K562 (cell line): Measurements from ENCODE around the gene DLGAP5. TPM values are rescaled to one million over a fixed set of nuclear protein-coding genes. Genes with fewer than 3 reads are reported as not detected.

Experiments
- ATAC-seq: fragments of 200-7000 bp; cut with Tn5 transposase; 3 replicates; pipeline ENCODE4 v1.9.1; 2020; ENCODE audit warnings: moderate library complexity
- BruUV-seq: library from RNA; stranded (reverse); fragments of 400-500 nt; replicated peaks from 2 replicates; lab custom pipeline; 2021; lab: Mats Ljungman, UMichigan
- CTCF ChIA-PET: fragments of 300-600 bp; formaldehyde crosslinking; extraction: SDS; loops from one replicate; lab custom pipeline; 2021; ENCODE audit warnings: low intra/inter-chr PET ratio; lab: Yijun Ruan, JAX
- POLR2A ChIA-PET: fragments of 300-600, 350-650 bp; sonication (Branson Sonifier 250); formaldehyde crosslinking; extraction: SDS; loops from one replicate; lab custom pipeline; 2021; ENCODE audit warnings: antibody characterized with exemption, inconsistent platforms; lab: Yijun Ruan, JAX
- DNase-seq, 4 experiments: peaks; one replicate each; pipeline versions ENCODE4 v3.0.0 to v3.0.0-alpha.2; 2011 to 2018; ENCODE audit warnings: low spot score in 3 of 4, mixed read lengths in 3 of 4; ENCODE audit errors: extremely low read depth in 1 of 4
- FAIRE-seq: peaks from 2 replicates; lab custom pipeline; 2011; peaks lifted over from hg19 to GRCh38; lab: Jason Lieb, UNC
- H2AFZ ChIP-seq: 2 replicates; pipeline ENCODE4 v1.6.0; 2011; ENCODE audit warnings: low read depth, low read length, control low read depth, inconsistent platforms
- H3K27ac ChIP-seq: fragments of 200-600 bp; 3 replicates; pipeline ENCODE4 v1.8.0; 2011; ENCODE audit warnings: low read depth, mild to moderate bottlenecking, control low read depth, inconsistent platforms, low read length, moderate library complexity, mixed read lengths; ENCODE audit errors: extremely low read depth
- H3K27me3 ChIP-seq, 2 experiments: fragments of 300-600 bp in 1 of 2; 2 replicates in 1 of 2; 3 replicates in 1 of 2; pipeline versions ENCODE4 v1.6.0 to v1.8.0; 2011; ENCODE audit warnings: inconsistent platforms in 2 of 2, low read length in 2 of 2, mild to moderate bottlenecking in 1 of 2, mixed read lengths in 1 of 2, moderate library complexity in 1 of 2; ENCODE audit not compliant: control insufficient read depth in 2 of 2, insufficient read depth in 2 of 2
- H3K36me3 ChIP-seq: fragments of 300-600 bp; 3 replicates; pipeline ENCODE4 v1.8.0; 2011; ENCODE audit warnings: mild to moderate bottlenecking, low read length, inconsistent platforms; ENCODE audit not compliant: control insufficient read depth, insufficient read depth
- H3K4me1 ChIP-seq, 2 experiments: fragments of 200-600 bp in 1 of 2; replicated peaks in 1 of 2; 2 replicates in 1 of 2; 3 replicates in 1 of 2; pipeline versions ENCODE4 v1.5.1 to v1.8.0; 2011; ENCODE audit warnings: inconsistent platforms in 2 of 2, low read length in 2 of 2, mild to moderate bottlenecking in 1 of 2, mixed read lengths in 1 of 2, moderate library complexity in 1 of 2; ENCODE audit not compliant: control insufficient read depth in 2 of 2, insufficient read depth in 2 of 2
- H3K4me2 ChIP-seq: 2 replicates; pipeline ENCODE4 v1.6.1; 2011; ENCODE audit warnings: low read length, control low read depth, inconsistent platforms, mixed read lengths; ENCODE audit not compliant: insufficient read depth
- H3K4me3 ChIP-seq: fragments of 200-600 bp; sonication (generic), shearing (Covaris generic); 2 replicates; pipeline ENCODE4 v1.5.1; 2016; ENCODE audit warnings: control low read depth, inconsistent platforms
- H3K79me2 ChIP-seq: fragments of 200-600 bp; 3 replicates; pipeline ENCODE4 v1.8.0; 2011; ENCODE audit warnings: low read length, inconsistent platforms; ENCODE audit not compliant: control insufficient read depth, insufficient read depth
- H3K9ac ChIP-seq, 2 experiments: 2 replicates each; pipeline versions ENCODE4 v1.6.0 to v1.6.1; 2011; ENCODE audit warnings: low read depth in 2 of 2, low read length in 2 of 2, control low read depth in 1 of 2, inconsistent platforms in 1 of 2, mild to moderate bottlenecking in 1 of 2, mixed read lengths in 1 of 2; ENCODE audit not compliant: insufficient read depth in 1 of 2
- H3K9me1 ChIP-seq: one replicate; pipeline ENCODE4 v1.6.0; 2011; ENCODE audit warnings: inconsistent platforms, mild to moderate bottlenecking, low read length, moderate library complexity; ENCODE audit not compliant: control insufficient read depth, insufficient read depth
- H3K9me3 ChIP-seq: replicated peaks from 2 replicates; pipeline ENCODE4 v1.5.1; 2011; ENCODE audit warnings: low read depth, low read length, inconsistent platforms; ENCODE audit not compliant: control insufficient read depth, insufficient read depth
- H4K20me1 ChIP-seq: replicated peaks from 2 replicates; pipeline ENCODE4 v1.6.1; 2011; ENCODE audit warnings: low read length, inconsistent platforms, mixed read lengths; ENCODE audit not compliant: control insufficient read depth, insufficient read depth
- ARID1B ChIP-seq: fragments of 450-650 bp; IDR thresholded peaks from 2 replicates; pipeline ENCODE4 v1.6.1; 2016; ENCODE audit warnings: antibody characterized with exemption, mild to moderate bottlenecking, inconsistent platforms
- ATF6 ChIP-seq: sonication (generic); formaldehyde crosslinking; IDR thresholded peaks from 2 replicates; pipeline ENCODE4 v1.4.0; 2020; ENCODE audit warnings: mild to moderate bottlenecking, missing genetic modification reagents
- BCOR ChIP-seq: fragments of 450-650 bp; IDR thresholded peaks from 2 replicates; pipeline ENCODE4 v1.6.1; 2016
- CREM ChIP-seq: IDR thresholded peaks from 2 replicates; pipeline ENCODE4 v1.6.1; 2014; ENCODE audit warnings: antibody characterized with exemption, low read depth
- HDAC6 ChIP-seq: IDR thresholded peaks from 2 replicates; pipeline ENCODE4 v1.6.1; 2012; ENCODE audit warnings: low read depth, mild to moderate bottlenecking, control low read depth, inconsistent platforms, low read length, moderate library complexity
- HNRNPUL1 ChIP-seq: fragments of 200-400 bp; formaldehyde crosslinking; IDR thresholded peaks from 2 replicates; pipeline ENCODE4 v1.6.1; 2017; ENCODE audit warnings: low read length
- OTX1 ChIP-seq: fragments of 450-650 bp; formaldehyde crosslinking; IDR thresholded peaks from 2 replicates; pipeline ENCODE4 v1.4.0; 2022; ENCODE audit warnings: mild to moderate bottlenecking
- SNRNP70 ChIP-seq: fragments of 200-400 bp; formaldehyde crosslinking; optimal IDR thresholded peaks from 2 replicates; pipeline ENCODE3; 2017; ENCODE audit warnings: low read depth, low read length
- STAT5B ChIP-seq: fragments of 250-450 bp; sonication (Bioruptor Pico); IDR thresholded peaks from 2 replicates; pipeline ENCODE4 v1.8.0; 2021; ENCODE audit warnings: mild to moderate bottlenecking, inconsistent platforms
- TCF3 ChIP-seq: sonication (generic); formaldehyde crosslinking; IDR thresholded peaks from 2 replicates; pipeline ENCODE4 v1.4.0; 2020; ENCODE audit warnings: mild to moderate bottlenecking, missing genetic modification reagents
- WHSC1 ChIP-seq: IDR thresholded peaks from one replicate; pipeline ENCODE4 v1.6.1; 2012; ENCODE audit warnings: low read length, control low read depth, inconsistent platforms
- YBX1 ChIP-seq: fragments of 450-650 bp; IDR thresholded peaks from 2 replicates; pipeline ENCODE4 v1.7.1; 2016; ENCODE audit warnings: mild to moderate bottlenecking
- ZBTB26 ChIP-seq: fragments of 450-650 bp; formaldehyde crosslinking; IDR thresholded peaks from 2 replicates; pipeline ENCODE4 v1.4.0; 2022; ENCODE audit warnings: missing genetic modification characterization
- ZNF165 ChIP-seq: fragments of 250-450 bp; sonication (Bioruptor Pico); IDR thresholded peaks from 2 replicates; pipeline ENCODE4 v1.4.0; 2020; ENCODE audit warnings: borderline replicate concordance
- ZNF253 ChIP-seq: fragments of 250-450 bp; sonication (Bioruptor Pico); conservative IDR thresholded peaks from 2 replicates; pipeline ENCODE4 v1.6.1; 2021; ENCODE audit warnings: mild to moderate bottlenecking
- ZNF77 ChIP-seq: fragments of 250-450 bp; sonication (Bioruptor Pico); IDR thresholded peaks from 2 replicates; pipeline ENCODE4 v1.5.0; 2020
- WGBS: fragments of 100-300 bp; shearing (Covaris generic); methylation state at CpG from one replicate; pipeline ENCODE4 v1.1.6; 2016; ENCODE audit warnings: low coverage, mixed read lengths; ENCODE audit not compliant: insufficient coverage; ENCODE audit errors: missing lambda C conversion rate; 5-methylcytosine and 5-hydroxymethylcytosine counted together
- in situ Hi-C: fragments of 300-500 bp; cut with MboI; formaldehyde crosslinking; loops from 4 replicates; pipeline ENCODE4 v1.15.0; 2018; ENCODE audit warnings: inconsistent platforms, mixed read lengths
- intact Hi-C: fragments of 100-400 bp; cut with micrococcal nuclease; formaldehyde crosslinking; loops from 2 replicates; pipeline ENCODE4 v1.14.2; 2022
- polyA plus RNA-seq, 8 experiments: library from polyadenylated mRNA; depleted of rRNA in 4 of 8; stranded (reverse) in 5 of 8; unstranded in 3 of 8; fragments of >200 nt; fragmentation: Nextera tagmentation in 2 of 8; fragmentation: Illumina TruSeq in 1 of 8; extraction: Ambion mirVana in 2 of 8; extraction: Trizol in 1 of 8; gene quantifications; 2 replicates each; pipeline versions ENCODE4 v1.2.1 to v1.2.3, GENCODE V29; 2011 to 2014; ENCODE audit warnings: inconsistent platforms in 1 of 8, missing spikeins in 1 of 8
- total RNA-seq, 7 experiments: library from RNA; depleted of rRNA in 6 of 7; stranded (reverse); fragments of >200 nt in 6 of 7; fragmentation: Illumina TruSeq in 2 of 7; extraction: Trizol in 2 of 7; gene quantifications; 2 replicates each; pipeline versions ENCODE4 v1.2.1 to v1.2.3, GENCODE V29; 2011 to 2021; ENCODE audit warnings: low replicate concordance in 1 of 7
- TF ChIP-seq, protein P1 (sequence below): fragments of 450-650 bp; IDR thresholded peaks from one replicate; pipeline ENCODE4 v1.6.1; 2018; ENCODE audit warnings: mild to moderate bottlenecking, moderate library complexity; ENCODE audit not compliant: partially characterized antibody
- TF ChIP-seq, protein P2 (sequence below): sonication (generic); formaldehyde crosslinking; IDR thresholded peaks from 2 replicates; pipeline ENCODE4 v1.8.1; 2023; ENCODE audit warnings: mild to moderate bottlenecking, missing genetic modification reagents

Gene DLGAP5
- total and polyA plus RNA-seq, 9 of the 15 experiments (the other 6 are each of a cell fraction or from before 2014, with no cell fraction given), result 39.1 to 80.0 (median 59.9) TPM

GRCh38 chr14:55192054-55192621 lies 753 bp upstream of the DLGAP5 start (continued):
- TF ChIP-seq YBX1, result no peak
- TF ChIP-seq, protein P1, sequence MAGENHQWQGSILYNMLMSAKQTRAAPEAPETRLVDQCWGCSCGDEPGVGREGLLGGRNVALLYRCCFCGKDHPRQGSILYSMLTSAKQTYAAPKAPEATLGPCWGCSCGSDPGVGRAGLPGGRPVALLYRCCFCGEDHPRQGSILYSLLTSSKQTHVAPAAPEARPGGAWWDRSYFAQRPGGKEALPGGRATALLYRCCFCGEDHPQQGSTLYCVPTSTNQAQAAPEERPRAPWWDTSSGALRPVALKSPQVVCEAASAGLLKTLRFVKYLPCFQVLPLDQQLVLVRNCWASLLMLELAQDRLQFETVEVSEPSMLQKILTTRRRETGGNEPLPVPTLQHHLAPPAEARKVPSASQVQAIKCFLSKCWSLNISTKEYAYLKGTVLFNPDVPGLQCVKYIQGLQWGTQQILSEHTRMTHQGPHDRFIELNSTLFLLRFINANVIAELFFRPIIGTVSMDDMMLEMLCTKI, result no peak
- no peak for TF ChIP-seq SNRNP70
- no peak for TF ChIP-seq HDAC6
- TF ChIP-seq, protein P2, sequence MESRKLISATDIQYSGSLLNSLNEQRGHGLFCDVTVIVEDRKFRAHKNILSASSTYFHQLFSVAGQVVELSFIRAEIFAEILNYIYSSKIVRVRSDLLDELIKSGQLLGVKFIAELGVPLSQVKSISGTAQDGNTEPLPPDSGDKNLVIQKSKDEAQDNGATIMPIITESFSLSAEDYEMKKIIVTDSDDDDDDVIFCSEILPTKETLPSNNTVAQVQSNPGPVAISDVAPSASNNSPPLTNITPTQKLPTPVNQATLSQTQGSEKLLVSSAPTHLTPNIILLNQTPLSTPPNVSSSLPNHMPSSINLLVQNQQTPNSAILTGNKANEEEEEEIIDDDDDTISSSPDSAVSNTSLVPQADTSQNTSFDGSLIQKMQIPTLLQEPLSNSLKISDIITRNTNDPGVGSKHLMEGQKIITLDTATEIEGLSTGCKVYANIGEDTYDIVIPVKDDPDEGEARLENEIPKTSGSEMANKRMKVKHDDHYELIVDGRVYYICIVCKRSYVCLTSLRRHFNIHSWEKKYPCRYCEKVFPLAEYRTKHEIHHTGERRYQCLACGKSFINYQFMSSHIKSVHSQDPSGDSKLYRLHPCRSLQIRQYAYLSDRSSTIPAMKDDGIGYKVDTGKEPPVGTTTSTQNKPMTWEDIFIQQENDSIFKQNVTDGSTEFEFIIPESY (CRISPR knock-in tag), result no peak
- no peak for TF ChIP-seq OTX1 (CRISPR knock-in tag)
- TF ChIP-seq CREM, result no peak
- no peak for TF ChIP-seq WHSC1
- TF ChIP-seq BCOR, result no peak

DNA sequence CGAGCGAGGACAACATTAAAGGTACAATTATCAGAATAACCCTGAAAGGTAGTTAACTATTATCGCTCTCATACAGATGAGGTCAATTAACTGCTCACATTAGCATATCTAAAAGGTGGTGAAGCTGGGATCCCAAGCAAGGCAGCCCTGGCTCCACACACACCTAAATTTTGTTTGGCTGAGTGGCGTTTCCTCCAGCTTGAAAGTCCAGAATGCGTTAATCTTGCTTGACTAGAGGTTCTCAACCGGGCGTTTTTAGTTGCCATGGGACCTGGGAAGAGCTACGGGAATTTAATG lies 531 bp downstream of the DLGAP5 start:
- 1% methylated on average over 8 of the region's 8 CpGs for WGBS
- peak overlapping the region; percentile 91 for H3K27ac ChIP-seq
- DNase-seq (peak in 1 of 4 experiments; percentile 24), ATAC-seq (peak; percentile 36), FAIRE-seq (peak; percentile 58)
- H3K9me1 ChIP-seq, result no peaks in the 10 kb centered on the region
- POLR2A ChIA-PET, result interaction anchor here (0.6 to 1.8 kb wide), 7 partner anchors 8 to 140 kb away, joined by 3 to 10 read pairs (median 3); partner anchors contain the start of gene MAPK1IP1L
- no peaks in the 10 kb centered on the region for H3K27me3 ChIP-seq
- peak overlapping the region; percentile 95 to 97 for H3K9ac ChIP-seq
- in situ Hi-C loops (no loop called here), intact Hi-C loops (no loop called here)
- H4K20me1 ChIP-seq, result no peaks in the 10 kb centered on the region
- H3K4me3 ChIP-seq, result peak overlapping the region; percentile 77
- CTCF ChIA-PET, result no interaction called here
- H3K4me2 ChIP-seq, result peak overlapping the region; percentile 91
- H3K79me2 ChIP-seq, result peaks cover 42% of the 10 kb centered on the region
- no peaks in the 10 kb centered on the region for H3K9me3 ChIP-seq
- peaks cover 26% of the 10 kb centered on the region; the same call in 2 of the 3 replicates for H3K36me3 ChIP-seq
- no TSS peak for BruUV-seq
- peaks cover 4 to 5% of the 10 kb centered on the region in 2 experiments; a peak in 2 of 5 replicates for H3K4me1 ChIP-seq
- H2AFZ ChIP-seq, result peak overlapping the region; percentile 98
- TF ChIP-seq ZBTB26 (CRISPR knock-in tag) (no peak), ARID1B (0 out of 2 replicates have a peak, but pooled peaks have one; percentile 8), ZNF77 (CRISPR knock-in tag) (no peak), TCF3 (CRISPR knock-in tag) (0 out of 2 replicates have a peak, but pooled peaks have one; percentile 4), STAT5B (CRISPR knock-in tag) (no peak), ZNF165 (CRISPR knock-in tag) (no peak), HNRNPUL1 (no peak), ZNF253 (CRISPR knock-in tag) (no peak), ATF6 (CRISPR knock-in tag) (no peak)
